SK-N-SH treated with all-trans-retinoic acid at 6 μM for 48 hours (cell line): ENCODE data around the gene PSMB9.

Experiments
- ATAC-seq: fragments of 200-7000 bp; cut with Tn5 transposase; 3 replicates; pipeline ENCODE4 v1.9.1; 2020; ENCODE audit warnings: mild to moderate bottlenecking, moderate library complexity
- ARNTL ChIP-seq: fragments of 450-650 bp; formaldehyde crosslinking; IDR thresholded peaks from 2 replicates; pipeline ENCODE4 v1.5.0; 2020; ENCODE audit warnings: low read depth, mild to moderate bottlenecking, moderate library complexity, borderline replicate concordance
- CSDC2 ChIP-seq: fragments of 250-450 bp; sonication (Bioruptor Pico); IDR thresholded peaks from 2 replicates; pipeline ENCODE4 v1.5.0; 2020; ENCODE audit warnings: mild to moderate bottlenecking, moderate library complexity
- CSRNP3 ChIP-seq: fragments of 250-450 bp; sonication (Bioruptor Pico); IDR thresholded peaks from 2 replicates; pipeline ENCODE4 v1.5.1; 2021; ENCODE audit warnings: mild to moderate bottlenecking, moderate library complexity
- ESRRG ChIP-seq: fragments of 250-450 bp; sonication (Bioruptor Pico); IDR thresholded peaks from 2 replicates; pipeline ENCODE4 v1.6.1; 2021; ENCODE audit warnings: mild to moderate bottlenecking
- GLIS3 ChIP-seq: fragments of 250-450 bp; sonication (Bioruptor Pico); IDR thresholded peaks from 2 replicates; pipeline ENCODE4 v1.5.0; 2020; ENCODE audit warnings: mild to moderate bottlenecking, moderate library complexity
- ISL1 ChIP-seq: fragments of 250-450 bp; sonication (Bioruptor Pico); IDR thresholded peaks from 2 replicates; pipeline ENCODE4 v2.1.2; 2022; ENCODE audit warnings: mild to moderate bottlenecking, moderate library complexity
- POU6F1 ChIP-seq: fragments of 250-450 bp; sonication (Bioruptor Pico); IDR thresholded peaks from 2 replicates; pipeline ENCODE4 v1.8.0; 2021; ENCODE audit warnings: low read depth, mild to moderate bottlenecking, moderate library complexity, borderline replicate concordance
- PPARA ChIP-seq: fragments of 250-450 bp; sonication (Bioruptor Pico); IDR thresholded peaks from 2 replicates; pipeline ENCODE4 v1.5.0; 2020; ENCODE audit warnings: mild to moderate bottlenecking, borderline replicate concordance
- RARB ChIP-seq: fragments of 250-450 bp; sonication (Bioruptor Pico); IDR thresholded peaks from 2 replicates; pipeline ENCODE4 v1.8.0; 2021; ENCODE audit warnings: mild to moderate bottlenecking, moderate library complexity
- SNAI2 ChIP-seq: fragments of 250-450 bp; sonication (Bioruptor Pico); IDR thresholded peaks from 2 replicates; pipeline ENCODE4 v1.5.0; 2020; ENCODE audit warnings: mild to moderate bottlenecking, moderate library complexity
- TCF4 ChIP-seq: fragments of 250-450 bp; sonication (Bioruptor Pico); IDR thresholded peaks from 2 replicates; pipeline ENCODE4 v1.8.0; 2021; ENCODE audit warnings: mild to moderate bottlenecking, moderate library complexity, borderline replicate concordance
- TOX ChIP-seq: fragments of 250-450 bp; sonication (Bioruptor Pico); IDR thresholded peaks from 2 replicates; pipeline ENCODE4 v1.8.0; 2021; ENCODE audit warnings: mild to moderate bottlenecking, moderate library complexity, borderline replicate concordance
- TSHZ2 ChIP-seq: fragments of 250-450 bp; sonication (Bioruptor Pico); IDR thresholded peaks from 2 replicates; pipeline ENCODE4 v1.5.0; 2020; ENCODE audit warnings: mild to moderate bottlenecking, moderate library complexity
- ZFP3 ChIP-seq: fragments of 250-450 bp; sonication (Bioruptor Pico); IDR thresholded peaks from 2 replicates; pipeline ENCODE4 v1.5.0; 2020; ENCODE audit warnings: mild to moderate bottlenecking, moderate library complexity
- ZNF565 ChIP-seq: fragments of 450-650 bp; formaldehyde crosslinking; conservative IDR thresholded peaks from 2 replicates; pipeline ENCODE4 v1.5.0; 2020; ENCODE audit warnings: low read depth, mild to moderate bottlenecking, moderate library complexity
- ZNF70 ChIP-seq: fragments of 450-650 bp; formaldehyde crosslinking; IDR thresholded peaks from 2 replicates; pipeline ENCODE4 v1.5.0; 2020; ENCODE audit warnings: mild to moderate bottlenecking, moderate library complexity
- ZNF8 ChIP-seq: fragments of 450-650 bp; formaldehyde crosslinking; IDR thresholded peaks from 2 replicates; pipeline ENCODE4 v1.5.0; 2020; ENCODE audit warnings: mild to moderate bottlenecking, moderate library complexity
- TF ChIP-seq, protein P1 (sequence below): fragments of 250-450 bp; sonication (Bioruptor Pico); IDR thresholded peaks from 2 replicates; pipeline ENCODE4 v1.8.0; 2020; ENCODE audit warnings: mild to moderate bottlenecking, moderate library complexity, borderline replicate concordance
- TF ChIP-seq, protein P2 (sequence below): fragments of 250-450 bp; sonication (Bioruptor Pico); IDR thresholded peaks from 2 replicates; pipeline ENCODE4 v1.5.1; 2020; ENCODE audit warnings: low read depth, mild to moderate bottlenecking, moderate library complexity

PSMB9 gene

DNA sequence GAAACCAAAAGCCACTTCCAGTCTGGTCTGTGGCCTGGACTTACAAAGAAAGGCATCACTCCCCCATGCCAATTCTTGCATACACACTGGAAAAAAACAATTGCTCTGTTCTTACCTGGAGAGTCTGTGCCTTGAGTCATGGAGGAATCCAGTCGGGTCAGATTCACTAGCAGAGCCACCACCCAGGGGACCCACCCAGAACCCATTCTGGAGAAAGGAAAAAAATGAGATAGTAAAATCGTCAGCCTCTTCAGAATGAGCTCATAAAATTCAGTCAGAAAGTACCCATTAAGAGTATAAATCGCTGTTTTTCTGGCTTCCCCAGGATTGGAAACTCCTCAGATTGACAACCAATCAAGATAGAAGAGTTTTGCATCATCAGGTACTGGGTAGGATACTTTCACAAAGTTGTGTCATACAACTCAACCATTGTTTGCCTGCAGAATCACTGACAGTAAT is 37.2 kb upstream of the PSMB9 start, which contains the start of gene HLA-DOB:
Gene HLA-DOB (minus strand): TSS at position 257 of the 459 bp plus-strand sequence. CDS start 51 bp downstream, at position 206.
- no peak for TF ChIP-seq ESRRG (CRISPR knock-in tag)
- peak; percentile 85 for ATAC-seq

GRCh38 chr6:32818867-32819266 is 35.1 kb upstream of the PSMB9 start:
- no peak for ATAC-seq

GRCh38 chr6:32819729-32820128 is 34.3 kb upstream of the PSMB9 start:
- no peak for ATAC-seq
- no peak for TF ChIP-seq CSRNP3 (CRISPR knock-in tag)
- no peak for TF ChIP-seq ZNF565 (CRISPR knock-in tag)
- no peak for TF ChIP-seq ZFP3
- TF ChIP-seq TSHZ2 (CRISPR knock-in tag), result no peak
- TF ChIP-seq ARNTL (CRISPR knock-in tag), result no peak
- no peak for TF ChIP-seq ESRRG (CRISPR knock-in tag)

More at GRCh38 chr6:32818867-32819266, 35.1 kb upstream of the PSMB9 start:
- TF ChIP-seq ISL1 (CRISPR knock-in tag), result no peak
- TF ChIP-seq ZFP3, result no peak
- TF ChIP-seq TOX (CRISPR knock-in tag), result no peak
- TF ChIP-seq, protein P1, sequence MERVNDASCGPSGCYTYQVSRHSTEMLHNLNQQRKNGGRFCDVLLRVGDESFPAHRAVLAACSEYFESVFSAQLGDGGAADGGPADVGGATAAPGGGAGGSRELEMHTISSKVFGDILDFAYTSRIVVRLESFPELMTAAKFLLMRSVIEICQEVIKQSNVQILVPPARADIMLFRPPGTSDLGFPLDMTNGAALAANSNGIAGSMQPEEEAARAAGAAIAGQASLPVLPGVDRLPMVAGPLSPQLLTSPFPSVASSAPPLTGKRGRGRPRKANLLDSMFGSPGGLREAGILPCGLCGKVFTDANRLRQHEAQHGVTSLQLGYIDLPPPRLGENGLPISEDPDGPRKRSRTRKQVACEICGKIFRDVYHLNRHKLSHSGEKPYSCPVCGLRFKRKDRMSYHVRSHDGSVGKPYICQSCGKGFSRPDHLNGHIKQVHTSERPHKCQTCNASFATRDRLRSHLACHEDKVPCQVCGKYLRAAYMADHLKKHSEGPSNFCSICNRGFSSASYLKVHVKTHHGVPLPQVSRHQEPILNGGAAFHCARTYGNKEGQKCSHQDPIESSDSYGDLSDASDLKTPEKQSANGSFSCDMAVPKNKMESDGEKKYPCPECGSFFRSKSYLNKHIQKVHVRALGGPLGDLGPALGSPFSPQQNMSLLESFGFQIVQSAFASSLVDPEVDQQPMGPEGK (CRISPR knock-in tag), result no peak
- no peak for TF ChIP-seq CSDC2
- no peak for TF ChIP-seq SNAI2 (CRISPR knock-in tag)
- TF ChIP-seq ZNF565 (CRISPR knock-in tag), result no peak
- TF ChIP-seq TCF4 (CRISPR knock-in tag), result no peak
- TF ChIP-seq GLIS3 (CRISPR knock-in tag), result no peak
- no peak for TF ChIP-seq POU6F1 (CRISPR knock-in tag)

GRCh38 chr6:32825966-32826365 is 28.0 kb upstream of the PSMB9 start:
- peak; percentile 79 for ATAC-seq
- TF ChIP-seq ZNF70 (CRISPR knock-in tag) (no peak), PPARA (CRISPR knock-in tag) (no peak), SNAI2 (CRISPR knock-in tag) (no peak), RARB (CRISPR knock-in tag) (no peak)

GRCh38 chr6:32827025-32827424 is 27.0 kb upstream of the PSMB9 start:
- TF ChIP-seq CSDC2 (no peak), ZNF8 (CRISPR knock-in tag) (no peak), PPARA (CRISPR knock-in tag) (no peak), ZFP3 (no peak), RARB (CRISPR knock-in tag) (no peak), SNAI2 (CRISPR knock-in tag) (no peak), ISL1 (CRISPR knock-in tag) (no peak), ZNF70 (CRISPR knock-in tag) (no peak), ARNTL (CRISPR knock-in tag) (no peak)
- TF ChIP-seq, protein P2, sequence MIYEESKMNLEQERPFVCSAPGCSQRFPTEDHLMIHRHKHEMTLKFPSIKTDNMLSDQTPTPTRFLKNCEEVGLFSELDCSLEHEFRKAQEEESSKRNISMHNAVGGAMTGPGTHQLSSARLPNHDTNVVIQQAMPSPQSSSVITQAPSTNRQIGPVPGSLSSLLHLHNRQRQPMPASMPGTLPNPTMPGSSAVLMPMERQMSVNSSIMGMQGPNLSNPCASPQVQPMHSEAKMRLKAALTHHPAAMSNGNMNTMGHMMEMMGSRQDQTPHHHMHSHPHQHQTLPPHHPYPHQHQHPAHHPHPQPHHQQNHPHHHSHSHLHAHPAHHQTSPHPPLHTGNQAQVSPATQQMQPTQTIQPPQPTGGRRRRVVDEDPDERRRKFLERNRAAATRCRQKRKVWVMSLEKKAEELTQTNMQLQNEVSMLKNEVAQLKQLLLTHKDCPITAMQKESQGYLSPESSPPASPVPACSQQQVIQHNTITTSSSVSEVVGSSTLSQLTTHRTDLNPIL (CRISPR knock-in tag), result no peak
- no peak for ATAC-seq
